NK-92 treated with Interleukin-12 subunit alpha and Interleukin-12 subunit beta, amount 100 ng/mL, for 24 hours (cell line): ENCODE data around the gene COMMD1.
A peak's percentile ranks its signal among the peaks of the same experiment; 100 is the strongest.
"Not testable (repeated sequence)": the region's sequence is repeated elsewhere in the genome, so short reads cannot be mapped to it uniquely, and the experiment has no call there.

Experiments used
- DNase-seq: peaks from one replicate; lab custom pipeline; 2025; lab: John Stamatoyannopoulos, UW

COMMD1 gene

DNA sequence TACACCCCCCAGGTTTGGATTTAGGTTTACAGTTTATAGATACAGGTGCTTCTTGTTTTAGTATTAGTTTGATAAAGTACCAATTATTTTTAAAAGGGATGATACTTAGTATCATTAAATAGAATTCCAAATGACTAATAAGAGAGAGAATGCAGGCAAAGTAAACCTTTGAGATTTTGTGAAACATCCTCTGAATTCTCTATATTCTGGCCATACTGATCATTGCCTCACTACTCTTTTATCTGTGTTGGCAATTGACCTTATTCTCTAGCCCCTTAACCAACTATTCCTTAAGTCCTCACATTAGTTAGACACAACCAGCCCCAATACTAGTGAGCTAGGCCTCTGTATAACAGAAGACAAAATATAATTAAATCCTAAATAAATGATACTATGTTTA lies 125.4 kb downstream of the COMMD1 start:
- no peak for DNase-seq

DNA sequence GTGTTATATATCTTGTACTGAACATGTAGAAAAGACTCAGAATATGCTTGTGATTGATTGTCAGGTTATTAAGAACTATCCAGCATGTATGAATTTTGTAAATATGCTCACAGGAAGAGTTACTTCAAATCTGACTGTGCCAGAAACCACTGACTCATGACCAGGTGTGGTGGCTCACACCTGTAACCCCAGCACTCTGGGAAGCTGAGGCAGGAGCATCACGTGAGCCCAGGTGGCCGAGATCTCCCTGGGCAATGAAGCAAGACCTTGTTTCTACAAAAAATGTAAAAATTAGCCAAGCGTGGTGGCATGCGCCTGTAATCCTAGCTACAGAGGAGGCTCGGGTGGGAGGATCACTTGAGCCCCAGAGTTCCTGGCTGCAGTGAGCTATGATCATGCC lies 126.6 kb downstream of the COMMD1 start:
- no peak for DNase-seq

DNA sequence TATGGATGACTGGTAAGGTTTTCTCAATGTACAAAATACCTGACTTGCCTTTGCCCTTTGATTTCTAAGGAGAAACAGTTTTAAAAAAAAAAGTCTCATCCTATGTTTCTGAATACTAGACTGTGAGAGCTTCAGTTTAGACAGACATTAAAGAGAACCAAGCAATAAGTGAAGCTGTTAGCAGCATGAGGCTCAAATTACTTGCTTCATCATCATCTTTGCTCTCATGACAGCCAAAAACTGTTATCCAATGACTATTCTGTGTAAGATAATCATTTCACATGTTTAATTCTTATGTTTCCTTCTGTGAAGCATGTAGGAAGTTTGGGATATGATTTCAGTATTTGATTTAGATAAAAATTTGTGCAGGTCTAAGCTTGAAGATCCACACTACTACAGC lies 129.2 kb downstream of the COMMD1 start:
- no peak for DNase-seq

DNA sequence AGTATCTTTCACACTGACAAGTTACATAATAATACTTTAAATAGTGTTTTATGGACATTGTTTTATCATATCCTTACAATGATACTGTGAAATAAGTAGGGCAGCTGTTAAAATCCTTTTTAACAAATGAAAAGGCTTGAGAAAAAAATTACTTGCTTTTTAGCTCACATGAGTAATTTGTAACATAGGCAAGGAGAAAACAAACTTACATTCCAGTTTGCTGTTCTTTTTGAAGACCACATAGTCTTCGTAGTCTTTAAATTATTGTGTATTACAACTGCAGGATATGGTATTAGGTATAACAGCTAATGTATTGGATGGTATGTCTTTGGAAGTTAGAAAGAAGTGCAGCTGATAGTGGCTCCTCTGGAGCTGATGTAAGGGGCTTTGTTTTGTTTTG lies 130.8 kb downstream of the COMMD1 start:
- DNase-seq: no peak

DNA sequence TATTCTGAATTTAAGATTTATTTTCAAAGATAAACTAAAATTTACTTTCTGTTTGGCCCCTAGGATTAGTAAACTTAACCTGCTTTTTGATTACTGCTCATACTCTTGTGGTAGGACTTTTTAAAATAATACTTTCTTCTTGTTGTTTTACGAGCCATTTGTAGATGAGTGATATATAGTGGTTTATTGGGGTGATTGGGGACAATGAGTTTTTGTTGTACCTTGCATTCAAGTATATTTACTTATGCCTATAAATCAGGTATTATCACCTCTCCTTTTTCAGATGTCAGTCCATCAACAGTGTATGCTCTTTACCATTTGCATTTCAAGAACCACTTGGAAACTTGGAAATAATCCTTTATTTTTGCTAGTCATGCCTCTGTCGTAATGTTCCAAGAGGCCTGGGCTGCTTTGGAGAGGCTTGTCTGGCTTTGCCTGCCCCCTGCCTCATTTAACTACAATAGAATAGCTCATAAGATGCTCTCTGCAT lies 131.3 kb downstream of the COMMD1 start:
- DNase-seq: no peak

DNA sequence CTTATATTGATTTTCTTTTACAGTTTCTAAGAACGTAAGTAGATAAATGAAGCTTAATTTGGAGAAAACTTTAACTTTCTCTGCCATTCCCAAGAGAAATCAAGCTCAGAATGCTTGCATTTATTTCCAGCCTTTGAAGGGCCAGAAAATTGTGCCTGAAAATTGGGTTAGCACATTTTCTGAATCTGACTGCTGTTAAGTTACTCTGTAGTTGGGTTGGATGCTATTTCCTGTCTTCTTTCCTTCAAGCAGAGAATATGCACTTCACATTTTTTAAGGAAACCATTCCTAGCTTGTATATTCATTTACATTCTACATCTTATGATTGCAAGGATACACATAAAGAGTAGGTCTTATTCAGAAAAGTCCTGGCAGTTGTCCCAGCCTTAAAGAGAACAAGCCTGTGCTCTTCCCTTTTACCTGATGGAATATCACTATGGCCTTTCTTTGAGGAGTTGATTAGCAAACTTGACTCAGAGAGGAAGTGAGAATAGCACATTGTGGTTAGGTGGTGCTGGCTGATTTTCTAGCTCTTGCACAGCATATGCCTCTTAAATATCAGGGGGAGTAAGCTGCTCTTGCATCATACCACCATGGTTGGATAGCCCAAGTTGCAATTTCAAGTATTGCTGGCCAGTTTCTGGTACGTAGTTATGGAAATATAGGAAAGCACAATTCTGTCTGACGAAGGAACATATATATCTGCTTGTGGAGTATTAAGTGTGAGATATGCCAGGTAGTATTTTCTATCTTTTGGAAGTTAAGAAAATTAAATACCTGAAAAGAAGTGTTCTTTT lies 133.7 kb downstream of the COMMD1 start:
- peak; percentile 26 for DNase-seq

DNA sequence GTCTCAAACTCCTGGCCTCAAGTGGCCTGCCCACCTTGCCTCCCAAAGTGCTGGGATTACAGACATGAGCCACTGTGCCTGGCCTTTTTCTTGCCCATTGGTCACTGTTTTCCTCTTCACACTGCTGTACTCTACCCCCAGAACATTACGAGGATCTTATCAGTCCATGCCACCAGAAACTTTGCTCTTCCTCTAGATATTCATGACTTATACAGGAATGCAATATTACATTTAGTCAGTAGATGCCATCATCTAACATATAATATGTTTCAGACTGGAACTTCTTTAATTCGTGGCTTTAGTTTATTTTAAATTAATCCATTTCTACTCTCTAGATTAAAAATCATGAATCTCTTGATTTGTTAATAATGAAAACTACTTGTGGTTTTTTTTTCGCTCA lies 135.5 kb downstream of the COMMD1 start:
- DNase-seq: no peak

DNA sequence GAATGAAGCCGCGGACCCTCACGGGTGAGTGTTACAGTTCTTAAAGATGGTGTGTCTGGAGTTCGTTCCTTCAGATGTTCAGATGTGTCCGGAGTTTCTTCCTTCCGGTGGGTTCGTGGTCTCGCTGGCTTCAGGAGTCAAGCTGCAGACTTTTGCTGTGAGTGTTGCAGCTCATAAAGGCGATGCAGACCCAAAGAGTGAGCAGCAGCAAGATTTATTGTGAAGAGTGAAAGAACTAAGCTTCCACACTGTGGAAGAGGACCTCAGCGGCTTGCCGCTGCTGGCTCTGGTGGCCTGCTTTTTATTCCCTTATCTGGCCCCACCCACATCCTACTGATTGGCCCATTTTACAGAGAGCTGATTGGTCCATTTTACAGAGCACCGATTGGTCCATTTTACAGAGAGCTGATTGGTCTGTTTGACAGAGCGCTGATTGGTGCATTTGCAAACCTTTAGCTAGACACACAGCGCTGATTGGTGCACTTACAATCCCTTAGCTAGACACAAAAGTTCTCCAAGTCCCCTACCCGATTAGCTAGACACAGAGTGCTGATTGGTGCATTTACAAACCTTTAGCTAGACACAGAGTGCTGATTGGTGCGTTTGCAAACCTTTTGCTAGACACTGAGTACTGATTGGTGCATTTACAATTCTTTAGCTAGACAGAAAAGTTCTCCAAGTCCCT lies 136.4 kb downstream of the COMMD1 start:
- DNase-seq: not testable (repeated sequence)

DNA sequence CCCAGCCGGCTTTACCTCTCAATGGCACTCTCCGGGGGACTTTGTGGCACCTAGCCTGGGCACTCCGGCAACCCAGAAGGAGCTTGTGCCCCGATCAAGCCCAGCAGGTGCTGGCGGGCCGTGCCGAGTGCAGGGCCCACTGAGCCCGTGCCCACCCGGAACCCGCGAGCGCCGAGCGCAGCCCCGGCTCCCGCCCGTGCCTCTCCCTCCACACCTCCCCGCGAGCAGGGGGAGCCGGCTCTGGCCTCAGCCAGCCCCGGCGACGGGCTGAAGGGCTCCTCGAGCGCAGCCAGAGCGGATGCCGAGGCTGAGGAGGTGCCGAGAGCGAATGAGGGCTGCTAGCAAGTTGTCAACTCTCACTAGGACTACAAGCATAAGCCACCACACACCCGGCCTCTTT lies 136.9 kb downstream of the COMMD1 start:
- DNase-seq: no peak

DNA sequence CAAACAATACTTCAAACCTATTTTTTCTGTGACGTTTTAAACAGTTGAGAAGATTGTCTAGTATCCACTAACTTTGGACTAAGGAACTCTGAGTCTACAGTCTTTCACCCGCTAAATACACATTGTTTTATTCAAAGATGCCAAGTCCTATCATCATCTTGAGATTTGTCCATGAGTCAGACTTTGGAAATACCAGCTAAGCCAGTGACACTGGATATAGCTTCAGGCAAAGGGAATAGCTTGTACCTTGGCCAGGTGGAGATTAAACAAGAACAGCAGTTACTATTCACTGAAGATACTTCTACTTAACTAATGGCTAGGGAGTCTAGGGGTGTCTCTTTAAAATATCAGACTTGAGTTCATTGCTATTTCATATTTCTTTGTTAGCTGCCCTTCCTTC lies 137.5 kb downstream of the COMMD1 start:
- no peak for DNase-seq

DNA sequence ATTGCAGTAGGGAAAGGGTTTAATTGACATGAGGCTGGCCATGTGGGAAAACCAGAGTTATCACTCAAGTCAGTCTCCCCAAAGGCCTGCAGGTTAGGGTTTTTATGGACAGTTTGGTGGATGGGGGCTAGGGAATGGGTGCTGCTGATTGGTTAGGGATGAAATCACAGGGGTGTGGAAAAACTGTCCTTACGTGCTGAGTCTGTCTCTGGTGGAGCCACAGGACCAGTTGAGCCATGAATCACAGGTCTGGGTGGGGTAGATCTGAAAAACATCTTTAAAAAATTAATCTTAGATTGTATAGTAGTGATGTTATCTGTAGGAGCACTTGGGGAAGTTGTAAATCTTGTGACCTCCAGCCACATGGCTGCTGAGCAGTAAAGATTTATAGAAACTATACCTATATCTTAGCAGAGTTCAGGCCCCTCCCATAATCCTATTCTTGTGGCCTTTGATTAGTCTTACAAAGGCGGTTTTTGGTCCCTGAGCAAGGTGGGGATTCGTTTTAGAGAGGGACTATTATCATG lies 139.6 kb downstream of the COMMD1 start:
- DNase-seq: no peak

DNA sequence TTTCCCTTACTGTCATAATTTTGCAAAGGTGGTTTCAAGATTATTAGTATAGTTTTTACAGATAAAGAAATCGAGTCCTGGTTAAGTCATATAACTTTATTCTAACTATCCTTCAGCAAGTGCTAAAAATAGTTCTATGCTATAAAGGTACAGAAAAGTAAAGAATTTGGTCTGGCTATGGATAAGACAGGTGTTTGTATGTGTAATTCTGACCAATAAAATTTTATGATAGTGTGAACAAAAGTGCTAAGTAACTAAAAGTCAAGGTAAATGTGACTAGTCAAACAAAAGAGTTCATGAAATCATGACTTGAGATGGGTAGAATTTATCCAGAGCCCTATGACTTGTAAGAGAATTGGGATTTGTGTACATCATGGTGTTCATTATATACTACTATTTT lies 140.7 kb downstream of the COMMD1 start:
- no peak for DNase-seq

DNA sequence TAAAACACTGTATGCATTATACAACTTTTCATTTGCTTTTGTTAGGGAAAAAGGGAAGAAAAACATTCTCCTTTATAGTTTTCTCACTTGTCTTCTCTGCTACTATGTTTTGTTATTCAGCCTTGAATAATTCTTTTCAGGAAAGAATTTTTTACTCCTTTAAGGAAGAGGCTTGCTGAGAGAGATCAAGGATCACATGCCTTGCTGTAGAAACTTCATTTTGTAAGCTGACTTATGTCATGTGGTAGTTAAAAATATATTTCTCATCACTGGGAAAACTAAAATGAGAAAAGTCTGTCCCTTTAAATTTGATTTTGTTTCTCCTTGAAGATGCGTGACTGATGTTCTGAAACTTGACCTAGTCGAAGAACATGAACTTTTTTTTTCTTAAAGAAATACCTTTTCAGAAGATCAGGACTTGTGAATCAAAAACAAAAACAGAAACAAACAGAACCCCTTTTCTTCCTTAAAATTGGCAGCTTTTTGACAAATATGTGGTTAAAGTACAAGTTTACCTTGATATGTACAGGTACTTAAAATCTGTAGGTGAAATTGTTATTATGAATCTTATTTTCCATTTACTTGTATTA lies 145.1 kb downstream of the COMMD1 start:
- no peak for DNase-seq

DNA sequence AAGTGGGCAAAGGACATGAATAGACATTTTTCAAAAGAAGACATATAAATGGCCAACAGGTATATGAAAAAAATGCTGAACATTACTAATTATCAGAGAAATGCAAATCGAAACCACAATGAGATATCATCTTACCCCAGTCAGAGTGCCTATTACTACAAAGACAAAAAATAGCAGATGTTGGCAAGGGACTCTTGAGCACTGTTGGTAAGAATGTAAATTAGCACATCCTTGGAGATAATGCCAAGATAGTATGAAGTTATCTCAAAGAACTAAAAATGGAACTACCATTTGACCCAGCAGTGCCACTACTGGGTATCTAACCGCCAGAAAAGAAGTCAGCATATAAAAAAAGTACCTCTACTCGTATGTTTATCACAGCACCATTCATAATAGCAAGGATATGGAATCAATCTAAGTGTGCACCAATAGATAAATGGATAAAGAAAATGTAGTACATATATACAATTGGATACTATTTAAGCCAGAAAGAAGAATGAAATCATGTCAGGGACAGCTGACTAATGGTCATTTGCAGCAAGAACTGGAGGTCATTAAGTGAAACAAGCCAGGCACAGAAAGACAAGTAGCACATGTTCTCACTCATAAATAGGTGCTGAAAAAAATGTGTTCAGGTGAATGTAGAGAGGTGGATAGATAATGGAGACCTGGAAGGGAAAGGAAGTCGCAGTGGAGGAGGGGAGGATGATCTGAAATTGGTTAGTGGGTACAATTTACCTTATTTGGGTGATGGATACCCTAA lies 148.7 kb downstream of the COMMD1 start:
- no peak for DNase-seq

DNA sequence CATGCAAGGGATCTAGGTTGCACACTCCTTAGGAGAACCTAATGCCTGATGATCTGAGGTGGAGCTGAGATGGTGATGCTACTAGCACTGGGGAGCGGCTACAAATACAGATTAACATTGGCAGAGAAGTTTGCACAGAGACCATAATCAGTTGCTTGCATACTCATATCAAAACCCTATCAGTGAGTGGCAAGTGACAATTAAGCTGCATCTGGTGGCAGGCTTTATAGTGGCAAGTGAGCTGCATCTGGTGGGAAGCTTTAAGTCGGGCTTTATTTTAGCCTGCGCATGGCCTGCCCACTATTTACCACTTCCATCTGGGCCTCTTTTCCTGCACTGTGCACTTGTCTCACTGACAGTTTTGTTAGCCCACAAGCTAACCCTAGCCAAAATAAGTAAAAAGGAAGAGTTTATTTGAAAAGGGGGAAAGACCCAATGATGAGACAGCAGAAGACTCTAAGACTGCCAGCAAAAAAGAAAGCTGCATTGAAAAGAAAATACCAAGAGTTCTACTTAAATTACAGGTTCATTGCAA lies 149.5 kb downstream of the COMMD1 start:
- no peak for DNase-seq

DNA sequence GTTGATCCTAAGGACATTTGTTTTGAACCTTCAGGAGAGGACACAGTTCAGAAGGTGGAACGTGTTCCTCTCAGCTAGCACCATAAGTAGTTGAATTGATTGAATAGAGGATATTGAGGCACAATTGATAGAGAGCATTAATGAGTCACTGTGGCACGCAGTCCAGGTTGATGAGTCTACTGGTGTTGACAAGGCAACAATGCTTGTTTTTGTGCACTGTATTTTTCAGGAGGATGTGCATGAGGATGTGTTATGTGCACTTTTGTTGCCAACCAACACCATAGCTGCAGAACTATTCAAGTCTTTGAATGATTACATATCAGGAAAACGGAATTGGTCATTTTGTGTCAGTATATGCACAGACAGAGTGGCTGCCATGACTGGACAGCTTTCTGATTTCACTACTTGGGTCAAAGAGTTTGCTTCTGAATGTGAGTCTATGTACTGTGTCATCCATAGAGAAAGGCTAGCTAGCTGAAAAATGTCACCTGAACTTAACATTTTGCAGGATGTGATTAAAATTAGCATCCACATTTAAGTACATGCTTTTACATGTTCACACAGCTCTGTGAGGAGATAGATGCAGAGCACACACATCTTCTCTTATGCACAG lies 150.4 kb downstream of the COMMD1 start:
- DNase-seq: no peak

DNA sequence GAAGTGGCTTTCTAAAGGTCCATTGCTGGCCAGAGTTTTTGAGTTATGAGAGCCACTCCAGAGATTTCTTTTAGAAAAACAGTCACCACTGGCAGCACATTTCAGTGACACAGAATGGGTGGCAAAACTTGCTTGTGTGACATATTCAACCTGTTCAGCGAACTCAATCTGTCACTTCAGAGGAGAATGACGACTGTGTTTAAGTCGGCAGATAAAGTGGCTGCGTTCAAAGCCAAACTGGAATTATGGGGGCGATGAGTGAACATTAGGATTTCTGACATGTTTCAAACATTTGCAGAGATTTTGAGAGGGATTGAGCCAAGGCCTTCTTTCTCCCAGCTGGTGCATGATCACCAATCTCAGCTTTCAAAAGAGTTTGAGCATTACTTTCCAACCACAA lies 150.9 kb downstream of the COMMD1 start:
- DNase-seq: no peak

DNA sequence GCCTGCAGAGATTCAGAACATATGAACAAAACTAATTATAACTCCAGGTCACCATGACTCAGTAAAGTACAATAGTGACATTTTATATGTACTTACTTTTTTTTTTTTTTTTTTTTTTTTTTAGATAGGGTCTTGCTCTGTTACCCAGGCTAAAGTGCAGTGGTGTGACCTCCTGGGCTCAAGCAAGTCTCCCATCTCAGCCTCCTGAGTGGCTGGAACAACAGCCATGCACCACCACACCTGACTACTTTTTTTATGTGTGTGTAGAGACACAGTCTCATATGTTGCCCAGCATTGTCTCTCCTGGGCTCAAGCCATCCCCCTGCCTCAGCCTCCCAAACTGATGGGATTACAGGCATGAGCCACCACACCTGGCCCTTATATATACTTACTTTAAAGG lies 159.8 kb downstream of the COMMD1 start:
- no peak for DNase-seq

DNA sequence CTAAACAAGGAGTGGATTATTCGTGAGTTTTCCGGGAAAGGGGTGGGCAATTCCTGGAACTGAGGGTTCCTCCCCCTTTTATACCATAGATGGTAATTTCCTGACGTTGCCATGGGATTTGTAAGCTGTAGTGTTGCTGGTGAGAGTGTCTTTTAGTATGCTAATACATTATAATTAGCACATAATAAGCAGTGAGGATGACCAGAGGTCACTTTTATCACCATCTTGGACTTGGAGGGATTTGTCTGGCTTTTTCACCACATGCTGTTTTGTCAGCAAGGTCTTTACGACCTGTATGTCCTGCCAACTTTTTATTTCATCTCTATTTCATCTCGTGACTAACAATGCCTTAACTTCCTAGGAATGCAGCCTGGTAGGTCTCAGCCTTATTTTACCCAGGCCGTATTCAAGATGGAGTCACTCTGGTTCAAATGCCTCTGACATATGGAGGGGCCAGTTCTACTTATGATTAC lies 165.7 kb downstream of the COMMD1 start:
- no peak for DNase-seq

DNA sequence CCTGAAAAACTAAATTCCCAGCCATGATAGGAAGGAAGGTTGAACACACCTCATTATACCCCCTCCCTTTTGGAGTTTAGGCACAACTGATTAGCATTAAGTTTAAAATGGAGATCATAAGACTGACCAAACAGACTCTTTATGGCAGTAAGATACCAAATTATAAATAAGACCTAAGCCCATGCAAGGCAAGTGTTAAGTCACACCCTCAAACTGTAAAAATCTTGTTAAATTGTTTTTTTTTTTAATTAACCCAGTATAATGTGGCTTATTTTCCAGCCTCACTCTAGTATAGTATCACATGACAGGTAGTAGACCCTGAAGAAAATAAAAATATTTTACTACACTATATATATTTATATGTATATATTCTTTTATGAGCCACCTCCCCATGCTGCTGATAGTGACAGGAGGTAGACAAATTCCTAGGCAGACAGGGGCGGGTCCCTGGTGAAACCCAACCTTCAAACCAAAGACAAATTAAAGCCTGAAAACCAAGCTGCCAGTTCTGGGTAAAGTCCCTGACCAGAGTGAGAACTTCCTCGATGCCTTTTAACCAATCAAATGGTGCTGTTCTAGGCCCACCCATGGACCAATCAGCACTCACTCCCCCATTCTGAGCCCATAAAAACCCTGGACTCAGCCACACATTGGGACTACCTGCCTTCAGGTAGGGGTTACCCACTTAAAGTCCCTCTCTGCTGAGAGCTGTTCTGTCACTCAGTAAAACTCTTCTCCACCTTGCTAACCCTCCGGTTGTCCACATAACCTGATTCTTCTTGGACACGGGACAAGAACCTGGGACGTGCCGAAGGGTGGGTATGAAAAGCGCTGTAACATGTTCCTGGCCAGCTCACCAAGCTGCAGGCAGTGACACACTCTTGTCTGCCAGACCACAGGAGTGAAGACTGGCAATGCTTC lies 166.5 kb downstream of the COMMD1 start:
- no peak for DNase-seq
